GM23338 (cell line): ENCODE data around the gene G3BP1. TPM values are rescaled to one million over a fixed set of nuclear protein-coding genes. Genes with fewer than 3 reads are reported as not detected.

ENCODE experiments used
- ATAC-seq: fragments of 200-7000 bp; cut with Tn5 transposase; 3 replicates; pipeline ENCODE4 v1.9.1; 2020
- DNase-seq: peaks from one replicate; pipeline ENCODE4 v3.0.0-alpha.2; 2015; ENCODE audit warnings: low spot score
- H2AFZ ChIP-seq: fragments of 200-600 bp; sonication (generic); 2 replicates; pipeline ENCODE4 v1.8.0; 2016; ENCODE audit warnings: antibody characterized with exemption, mild to moderate bottlenecking, moderate library complexity
- H3F3A ChIP-seq: fragments of 200-600 bp; sonication (generic); replicated peaks from 2 replicates; pipeline ENCODE4 v1.8.0; 2017; ENCODE audit warnings: antibody characterized with exemption, mixed run types, low read depth
- H3K27ac ChIP-seq: fragments of 200-600 bp; sonication (generic); 2 replicates; pipeline ENCODE4 v1.6.1; 2016; ENCODE audit warnings: low read depth
- H3K27me3 ChIP-seq: fragments of 200-600 bp; sonication (generic); 2 replicates; pipeline ENCODE4 v1.8.0; 2016; ENCODE audit warnings: mild to moderate bottlenecking, mixed run types, moderate library complexity; ENCODE audit not compliant: insufficient read depth
- H3K36me3 ChIP-seq: fragments of 200-600 bp; sonication (generic); 2 replicates; pipeline ENCODE4 v1.8.0; 2016; ENCODE audit warnings: mild to moderate bottlenecking; ENCODE audit not compliant: insufficient read depth
- H3K4me1 ChIP-seq: fragments of 200-600 bp; sonication (generic); 2 replicates; pipeline ENCODE4 v1.8.0; 2016; ENCODE audit warnings: mild to moderate bottlenecking, moderate library complexity; ENCODE audit not compliant: insufficient read depth
- H3K4me2 ChIP-seq: fragments of 200-600 bp; sonication (generic); 2 replicates; pipeline ENCODE4 v1.7.1; 2017; ENCODE audit warnings: mixed run types
- H3K4me3 ChIP-seq: fragments of 200-600 bp; sonication (generic); 2 replicates; pipeline ENCODE4 v1.6.1; 2016; ENCODE audit warnings: mixed run types
- H3K79me2 ChIP-seq: fragments of 200-600 bp; sonication (generic); replicated peaks from 2 replicates; pipeline ENCODE4 v1.8.0; 2017; ENCODE audit warnings: mild to moderate bottlenecking; ENCODE audit not compliant: insufficient read depth
- H3K9me2 ChIP-seq: fragments of 200-600 bp; sonication (generic); 2 replicates; pipeline ENCODE4 v1.8.0; 2017; ENCODE audit not compliant: insufficient read depth
- H4K20me1 ChIP-seq: fragments of 200-600 bp; sonication (generic); replicated peaks from 2 replicates; pipeline ENCODE4 v1.8.0; 2017; ENCODE audit warnings: mild to moderate bottlenecking; ENCODE audit not compliant: insufficient read depth
- H3K27ac Mint-ChIP-seq: 2 replicates; pipeline ENCODE4 v1.8.0; 2020; ENCODE audit warnings: inconsistent platforms, mild to moderate bottlenecking, moderate library complexity, mixed read lengths
- H3K27me3 Mint-ChIP-seq: 3 replicates; pipeline ENCODE4 v1.8.0; 2022; ENCODE audit warnings: low read depth, mild to moderate bottlenecking, moderate library complexity, mixed read lengths, inconsistent platforms; ENCODE audit not compliant: insufficient read depth, poor library complexity
- H3K36me3 Mint-ChIP-seq: 3 replicates; pipeline ENCODE4 v1.8.0; 2021; ENCODE audit warnings: low read depth, mild to moderate bottlenecking, inconsistent platforms, moderate library complexity, mixed read lengths
- H3K4me1 Mint-ChIP-seq: 3 replicates; pipeline ENCODE4 v1.8.0; 2020; ENCODE audit warnings: mild to moderate bottlenecking, inconsistent platforms, mixed read lengths
- H3K4me3 Mint-ChIP-seq: 3 replicates; pipeline ENCODE4 v1.8.0; 2021; ENCODE audit warnings: moderate library complexity, mild to moderate bottlenecking, inconsistent platforms, mixed read lengths
- H3K9me3 Mint-ChIP-seq: 3 replicates; pipeline ENCODE4 v1.8.0; 2020; ENCODE audit warnings: moderate library complexity, mild to moderate bottlenecking, inconsistent platforms, mixed read lengths
- CREB1 ChIP-seq: fragments of 250-450 bp; sonication (Bioruptor Pico); IDR thresholded peaks from 2 replicates; pipeline ENCODE4 v1.5.0; 2020; ENCODE audit warnings: low read depth, mild to moderate bottlenecking, moderate library complexity
- CTCF ChIP-seq, 2 experiments: fragments of 200-600 bp in 1 of 2; sonication (generic) in 1 of 2; conservative IDR thresholded peaks; 2 replicates each; pipeline versions ENCODE4 v1.5.1 to v1.6.1; 2016 to 2017; ENCODE audit warnings: antibody characterized with exemption in 2 of 2, low read depth in 2 of 2, mild to moderate bottlenecking in 2 of 2, moderate library complexity in 1 of 2
- ETS1 ChIP-seq: IDR thresholded peaks from 2 replicates; pipeline ENCODE4 v1.6.1; 2016; ENCODE audit warnings: antibody characterized with exemption
- EZH2 ChIP-seq: fragments of 200-600 bp; sonication (generic); IDR thresholded peaks from one replicate; pipeline ENCODE4 v1.8.0; 2017; ENCODE audit warnings: antibody characterized with exemption, mild to moderate bottlenecking, low read depth; ENCODE audit not compliant: unreplicated experiment
- EZH2phosphoT487 ChIP-seq: fragments of 200-600 bp; sonication (generic); IDR thresholded peaks from one replicate; pipeline ENCODE4 v1.8.1; 2018; ENCODE audit warnings: antibody characterized with exemption; ENCODE audit not compliant: unreplicated experiment
- JUNB ChIP-seq: IDR thresholded peaks from one replicate; pipeline ENCODE4 v1.6.1; 2016; ENCODE audit warnings: antibody characterized with exemption; ENCODE audit not compliant: unreplicated experiment
- NANOG ChIP-seq: IDR thresholded peaks from 2 replicates; pipeline ENCODE4 v1.6.1; 2016; ENCODE audit warnings: antibody characterized with exemption, borderline replicate concordance
- POLR2AphosphoS5 ChIP-seq: IDR thresholded peaks from 2 replicates; pipeline ENCODE4 v1.6.1; 2016; ENCODE audit warnings: antibody characterized with exemption, low read depth
- REST ChIP-seq: IDR thresholded peaks from one replicate; pipeline ENCODE4 v1.6.1; 2018; ENCODE audit warnings: antibody characterized with exemption; ENCODE audit not compliant: unreplicated experiment
- STAT1 ChIP-seq: IDR thresholded peaks from one replicate; pipeline ENCODE4 v1.6.1; 2016; ENCODE audit warnings: antibody characterized with exemption; ENCODE audit not compliant: unreplicated experiment
- ZNF114 ChIP-seq: fragments of 250-450 bp; sonication (Bioruptor Pico); IDR thresholded peaks from 2 replicates; pipeline ENCODE4 v1.5.0; 2020; ENCODE audit warnings: mild to moderate bottlenecking, moderate library complexity
- ZNF331 ChIP-seq: fragments of 250-450 bp; sonication (Bioruptor Pico); IDR thresholded peaks from 2 replicates; pipeline ENCODE4 v1.5.0; 2020; ENCODE audit warnings: low read depth, mild to moderate bottlenecking, moderate library complexity
- polyA plus RNA-seq: library from polyadenylated mRNA; unstranded; fragments of >200 nt; fragmentation: Nextera tagmentation; extraction: Ambion mirVana; gene quantifications from 2 replicates; pipeline ENCODE4 v1.2.1, GENCODE V29; 2016
- total RNA-seq: library from RNA; depleted of rRNA; stranded (reverse); fragments of >200 nt; shearing (Covaris generic); gene quantifications from 2 replicates; pipeline ENCODE4 v1.2.3, GENCODE V29; 2014

G3BP1 gene
- total and polyA plus RNA-seq, 2 experiments from 2014 or later, result 183 to 323 TPM

GRCh38 chr5:151820903-151821302, 49.1 kb downstream of the G3BP1 start (continued):
- TF ChIP-seq REST (no peak), POLR2AphosphoS5 (no peak), STAT1 (no peak), CREB1 (CRISPR knock-in tag) (no peak), ZNF331 (CRISPR knock-in tag) (no peak), JUNB (no peak), ZNF114 (CRISPR knock-in tag) (no peak), EZH2phosphoT487 (no peak), NANOG (no peak), ETS1 (no peak)

- peaks cover 15% of the 10 kb centered on the region; the same call in 1 of the 2 replicates for H4K20me1 ChIP-seq
- no peaks in the 10 kb centered on the region for H3K36me3 ChIP-seq
- H3K4me1 ChIP-seq, result peaks cover 5% of the 10 kb centered on the region
- ATAC-seq (no peak), DNase-seq (no peak)
- Mint-ChIP-seq H3K27ac (no peak overlapping the region), H3K36me3 (peaks cover 10% of the 10 kb centered on the region; the same call in 2 of the 3 replicates), H3K9me3 (no peaks in the 10 kb centered on the region), H3K27me3 (peaks cover 5% of the 10 kb centered on the region), H3K4me1 (peaks cover 5% of the 10 kb centered on the region), H3K4me3 (no peak overlapping the region)
- H3K79me2 ChIP-seq, result no peaks in the 10 kb centered on the region
- no peaks in the 10 kb centered on the region for H3K27me3 ChIP-seq
- no peak overlapping the region for H3K4me2 ChIP-seq
- no peak overlapping the region for H3K27ac ChIP-seq
- H3K9me2 ChIP-seq, result no peaks in the 10 kb centered on the region
- H2AFZ ChIP-seq, result no peak overlapping the region
- no peak overlapping the region for H3K4me3 ChIP-seq
- no peaks in the 10 kb centered on the region for H3F3A ChIP-seq
- TF ChIP-seq ZNF114 (CRISPR knock-in tag) (no peak), EZH2phosphoT487 (no peak), CTCF (conservative IDR thresholded peaks at IDR 0.05; ENCODE audit: low read depth in 2 of 2) (no peak), NANOG (no peak), CREB1 (CRISPR knock-in tag) (no peak), REST (no peak), EZH2 (no peak), ETS1 (no peak), ZNF331 (CRISPR knock-in tag) (no peak), POLR2AphosphoS5 (no peak)
Measured at GRCh38 chr5:151822141-151822540, 50.4 kb downstream of the G3BP1 start.
